Lower lobe of right lung (tissue), 2 donors: ENCODE measurements around the gene OBSCN. TPM values are rescaled to one million over a fixed set of nuclear protein-coding genes. Genes with fewer than 3 reads are reported as not detected.
"Not testable (repeated sequence)": the region's sequence is repeated elsewhere in the genome, so short reads cannot be mapped to it uniquely, and the experiment has no call there.

Source experiments
- ATAC-seq, 2 donors: fragments of 200-7000 bp; cut with Tn5 transposase; one replicate each; pipeline ENCODE4 v1.9.1; 2020 to 2022; ENCODE audit warnings: mild to moderate bottlenecking in 2 of 2, moderate library complexity in 2 of 2
- DNase-seq: peaks from one replicate; pipeline ENCODE4 v3.0.0-alpha.2; 2020
- H3K27ac ChIP-seq: fragments of 200-600 bp; one replicate; pipeline ENCODE4 v1.8.0; 2022
- H3K27me3 ChIP-seq: fragments of 200-600 bp; one replicate; pipeline ENCODE4 v1.8.0; 2022; ENCODE audit warnings: low read depth
- H3K36me3 ChIP-seq: fragments of 200-600 bp; one replicate; pipeline ENCODE4 v1.8.0; 2022; ENCODE audit warnings: mild to moderate bottlenecking
- H3K4me1 ChIP-seq: fragments of 200-600 bp; one replicate; pipeline ENCODE4 v1.8.0; 2022
- H3K4me3 ChIP-seq: fragments of 200-600 bp; one replicate; pipeline ENCODE4 v1.8.0; 2022; ENCODE audit warnings: mild to moderate bottlenecking
- H3K9me3 ChIP-seq: fragments of 200-600 bp; one replicate; pipeline ENCODE4 v1.8.0; 2022
- CTCF ChIP-seq: fragments of 200-600 bp; IDR thresholded peaks from one replicate; pipeline ENCODE4 v1.8.0; 2022; ENCODE audit warnings: antibody characterized with exemption, mild to moderate bottlenecking
- intact Hi-C: fragments of 100-400 bp; cut with DNase I; formaldehyde crosslinking; loops from one replicate; pipeline ENCODE4 v1.11.0; 2022
- total RNA-seq: library from RNA; stranded (reverse); fragmentation: NEBNext Ultra II Directional; extraction: Animal tissue kit (Norgen Biotek cat#: 25700); gene quantifications from one replicate; pipeline ENCODE4 v1.2.1, GENCODE V29; 2021
- donor health status: DM: no; HTN: yes; CAD: no; lungs with severe emphysema.

The OBSCN gene
- total RNA-seq, 1 donor from 2014 or later, result 35.6 TPM

- intact Hi-C loops, result no loop called here
- Histone ChIP-seq H3K27me3 (no peaks in the 10 kb centered on the region), H3K36me3 (peaks cover 26% of the 10 kb centered on the region), H3K4me1 (no peaks in the 10 kb centered on the region), H3K9me3 (peaks cover 16% of the 10 kb centered on the region), H3K4me3 (no peak overlapping the region), H3K27ac (no peak overlapping the region)
- no peak for DNase-seq
- no peak for TF ChIP-seq CTCF
- no peak for ATAC-seq
Measured at GRCh38 chr1:228225740-228226139, 17.9 kb downstream of the OBSCN start.

- intact Hi-C loops, result no loop called here
- peaks cover 16% of the 10 kb centered on the region for H3K9me3 ChIP-seq
Measured at GRCh38 chr1:228226141-228226874, 18.5 kb downstream of the OBSCN start.

GRCh38 chr1:228226956-228227791, 19.3 kb downstream of the OBSCN start:
- no peaks in the 10 kb centered on the region for H3K27me3 ChIP-seq
- intact Hi-C loops, result no loop called here
- H3K27ac ChIP-seq, result no peak overlapping the region
- DNase-seq (no peak), ATAC-seq (no peak)
- H3K4me1 ChIP-seq, result no peaks in the 10 kb centered on the region
- H3K4me3 ChIP-seq, result no peak overlapping the region
- H3K36me3 ChIP-seq, result peaks cover 26% of the 10 kb centered on the region
- no peak for TF ChIP-seq CTCF
- H3K9me3 ChIP-seq, result peaks cover 16% of the 10 kb centered on the region

More at GRCh38 chr1:228226141-228226874, 18.5 kb downstream of the OBSCN start:
- ATAC-seq, result no peak
- no peak for TF ChIP-seq CTCF
- Histone ChIP-seq H3K27ac (no peak overlapping the region), H3K36me3 (peaks cover 26% of the 10 kb centered on the region), H3K4me1 (no peaks in the 10 kb centered on the region), H3K4me3 (no peak overlapping the region), H3K27me3 (no peaks in the 10 kb centered on the region)
- DNase-seq, result no peak

GRCh38 chr1:228228147-228228546, 20.3 kb downstream of the OBSCN start:
- peaks cover 16% of the 10 kb centered on the region for H3K9me3 ChIP-seq
- H3K27ac ChIP-seq, H3K4me1 ChIP-seq, DNase-seq, H3K27me3 ChIP-seq, ATAC-seq, H3K4me3 ChIP-seq, intact Hi-C loops: not testable (repeated sequence)
- peaks cover 23% of the 10 kb centered on the region for H3K36me3 ChIP-seq

- H3K4me3 ChIP-seq, result no peak overlapping the region
- H3K9me3 ChIP-seq, result peaks cover 16% of the 10 kb centered on the region
- H3K36me3 ChIP-seq, result peaks cover 21% of the 10 kb centered on the region
- H3K27me3 ChIP-seq, result no peaks in the 10 kb centered on the region
- no peaks in the 10 kb centered on the region for H3K4me1 ChIP-seq
- intact Hi-C loops, result no loop called here
- peak in 1 of 2 donors; percentile 24 for ATAC-seq
- no peak for DNase-seq
- no peak overlapping the region for H3K27ac ChIP-seq
- no peak for TF ChIP-seq CTCF
Measured at GRCh38 chr1:228228601-228229074, 20.8 kb downstream of the OBSCN start.
